ENCODE results near the gene FYN. TPM values are rescaled to one million over a fixed set of nuclear protein-coding genes. Genes with fewer than 3 reads are reported as not detected.
A peak's percentile ranks its signal among the peaks of the same experiment; 100 is the strongest.
"Not testable (repeated sequence)": the region's sequence is repeated elsewhere in the genome, so short reads cannot be mapped to it uniquely, and the experiment has no call there.

FYN gene
- total and polyA plus RNA-seq, 2 experiments from 2014 or later = 95.7 to 104 TPM

- no peaks in the 10 kb centered on the region for H3K4me1 ChIP-seq (ENCODE audit: low read depth)
- H3K9me3 ChIP-seq (ENCODE audit: low read depth) = no peaks in the 10 kb centered on the region
- no peak overlapping the region for H3K4me3 ChIP-seq
- TF ChIP-seq CTCF (IDR thresholded peaks at IDR 0.05; ENCODE audit: low read depth, low read length) = no peak
- DNase-seq (ENCODE audit: low read depth in 1 of 2, low spot score in 1 of 2) = no peak
- H3K36me3 ChIP-seq = no peaks in the 10 kb centered on the region
- H3K27ac ChIP-seq = no peak overlapping the region
- H3K27me3 ChIP-seq = peaks cover 13% of the 10 kb centered on the region
Observed at GRCh38 chr6:111890988-111891387, 17.7 kb upstream of the FYN start.

- DNase-seq (ENCODE audit: low read depth in 1 of 2, low spot score in 1 of 2) = peak; percentile 23 to 62
- TF ChIP-seq CTCF (IDR thresholded peaks at IDR 0.05; ENCODE audit: low read depth, low read length) = no peak
- no peaks in the 10 kb centered on the region for H3K4me1 ChIP-seq (ENCODE audit: low read depth)
- no peaks in the 10 kb centered on the region for H3K9me3 ChIP-seq (ENCODE audit: low read depth)
- no peaks in the 10 kb centered on the region for H3K36me3 ChIP-seq
- H3K27me3 ChIP-seq = peaks cover 13% of the 10 kb centered on the region
- no peak overlapping the region for H3K4me3 ChIP-seq
- H3K27ac ChIP-seq = no peak overlapping the region
Observed at GRCh38 chr6:111888928-111889695, 15.9 kb upstream of the FYN start.

- H3K9me3 ChIP-seq (ENCODE audit: low read depth); H3K4me3 ChIP-seq; DNase-seq (ENCODE audit: low read depth in 1 of 2, low spot score in 1 of 2); H3K4me1 ChIP-seq (ENCODE audit: low read depth); H3K27ac ChIP-seq; H3K36me3 ChIP-seq: not testable (repeated sequence)
- H3K27me3 ChIP-seq = peaks cover 13% of the 10 kb centered on the region
Observed at GRCh38 chr6:111886793-111887192, 13.5 kb upstream of the FYN start.

- TF ChIP-seq CTCF (IDR thresholded peaks at IDR 0.05; ENCODE audit: low read depth, low read length) = no peak
- Histone ChIP-seq H3K36me3 (no peaks in the 10 kb centered on the region), H3K4me3 (no peak overlapping the region), H3K27me3 (peaks cover 13% of the 10 kb centered on the region), H3K27ac (no peak overlapping the region), H3K9me3 (ENCODE audit: low read depth) (no peaks in the 10 kb centered on the region), H3K4me1 (ENCODE audit: low read depth) (no peaks in the 10 kb centered on the region)
- DNase-seq (ENCODE audit: low read depth in 1 of 2, low spot score in 1 of 2) = no peak
Observed at GRCh38 chr6:111885373-111886027, 12.2 kb upstream of the FYN start.

GRCh38 chr6:111884068-111884467 lies 10.8 kb upstream of the FYN start:
- no peak overlapping the region for H3K27ac ChIP-seq
- DNase-seq (ENCODE audit: low read depth in 1 of 2, low spot score in 1 of 2) = no peak
- H3K9me3 ChIP-seq (ENCODE audit: low read depth) = no peaks in the 10 kb centered on the region
- H3K4me1 ChIP-seq (ENCODE audit: low read depth) = no peaks in the 10 kb centered on the region
- no peak for TF ChIP-seq CTCF (IDR thresholded peaks at IDR 0.05; ENCODE audit: low read depth, low read length)
- no peak overlapping the region for H3K4me3 ChIP-seq
- peaks cover 10% of the 10 kb centered on the region for H3K27me3 ChIP-seq
- H3K36me3 ChIP-seq = no peaks in the 10 kb centered on the region

Data from cardiac muscle cell (in vitro differentiated cells and primary cell).